Measurements from ENCODE around the gene EPB41L3. TPM values are rescaled to one million over a fixed set of nuclear protein-coding genes. Genes with fewer than 3 reads are reported as not detected.

Gene EPB41L3
- total RNA-seq, 1 experiment from 2014 or later = 16.1 TPM

DNA sequence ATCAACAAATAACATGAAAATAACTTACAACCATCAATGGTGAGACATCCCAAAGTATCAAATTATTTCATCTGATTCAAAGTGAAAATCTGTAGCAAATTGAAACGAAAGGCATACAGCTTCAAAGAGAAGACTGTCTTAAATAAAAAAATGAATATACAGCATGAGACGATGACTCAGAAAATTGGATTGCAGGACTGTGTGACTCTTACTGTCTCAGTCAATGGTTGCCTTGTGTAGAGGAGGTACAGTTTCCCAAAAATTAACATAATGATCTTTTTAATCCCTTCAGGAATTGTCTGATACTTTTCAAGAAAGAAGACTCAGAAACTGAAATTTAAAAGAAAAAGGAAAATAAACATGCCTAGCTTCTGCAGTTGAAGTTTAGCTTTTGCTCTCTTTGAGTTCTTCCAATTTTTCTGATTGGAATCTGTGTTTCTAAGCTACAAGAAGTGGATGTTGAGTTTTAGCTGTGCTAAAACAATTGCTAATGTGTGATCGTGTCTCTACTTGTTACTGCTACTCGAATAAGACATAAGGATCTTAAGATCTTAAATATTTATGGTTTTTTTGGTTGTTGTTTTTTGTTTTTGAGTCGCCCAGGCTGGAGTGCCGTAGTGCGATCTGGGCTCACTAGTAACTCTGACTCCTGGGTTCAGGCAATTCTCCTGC, 41.1 kb upstream of the EPB41L3 start:
- Histone ChIP-seq H2BK12ac (ENCODE audit: insufficient read length, low read depth, low read length) (no peak overlapping the region), H3K4ac (ENCODE audit: low read depth, low read length) (no peak overlapping the region), H2BK15ac (ENCODE audit: low read depth, low read length) (no peak overlapping the region), H3K9ac (ENCODE audit: extremely low read depth, insufficient read length, low read length) (no peak overlapping the region), H3K27ac (ENCODE audit: insufficient read length, low read depth, low read length) (no peak overlapping the region), H3K23me2 (ENCODE audit: insufficient read length, low read depth, low read length, poor library complexity, severe bottlenecking) (no peaks in the 10 kb centered on the region), H3K9me3 (ENCODE audit: control insufficient read depth, low read depth, low read length) (no peaks in the 10 kb centered on the region), H2BK120ac (ENCODE audit: low read depth, low read length, poor library complexity, severe bottlenecking) (no peak overlapping the region), H3K4me1 (ENCODE audit: insufficient read depth, low read length) (peaks cover 5% of the 10 kb centered on the region; the same call in 1 of the 2 replicates), H3K79me2 (ENCODE audit: insufficient read depth, low read length) (no peaks in the 10 kb centered on the region), H3K18ac (ENCODE audit: insufficient read length, low read depth, low read length) (no peak overlapping the region), H3K14ac (ENCODE audit: insufficient read depth, low read length) (no peak overlapping the region), H2AFZ (ENCODE audit: low read length) (no peak overlapping the region), H3K23ac (ENCODE audit: insufficient read length, low read depth, low read length) (no peak overlapping the region), H3T11ph (ENCODE audit: low read length) (no peak overlapping the region), H4K20me1 (ENCODE audit: control insufficient read depth, insufficient read depth, insufficient read length) (no peaks in the 10 kb centered on the region), H4K91ac (ENCODE audit: insufficient read length, low read depth, low read length) (no peak overlapping the region), H4K8ac (replicated peaks; ENCODE audit: insufficient read length, low read depth, low read length) (no peak overlapping the region), H3K56ac (ENCODE audit: insufficient read length, low read depth, low read length) (no peak overlapping the region), H2AK5ac (ENCODE audit: insufficient read length, low read length) (no peak overlapping the region), H2BK5ac (ENCODE audit: insufficient read length, low read length) (no peak overlapping the region), H3K4me2 (ENCODE audit: insufficient read depth, insufficient read length, low read length) (no peak overlapping the region), H4K5ac (ENCODE audit: insufficient read length, low read depth, low read length) (no peak overlapping the region), H3K27me3 (ENCODE audit: insufficient read depth, low read length) (no peaks in the 10 kb centered on the region), H2BK20ac (ENCODE audit: low read depth, low read length, poor library complexity, severe bottlenecking) (no peak overlapping the region), H3K79me1 (ENCODE audit: insufficient read depth, low read depth, low read length, poor library complexity, severe bottlenecking) (no peaks in the 10 kb centered on the region)
- DNase-seq = no peak
- H3K36me3 Mint-ChIP-seq (ENCODE audit: insufficient read depth in 1 of 3, low read depth in 3 of 3) = no peaks in the 10 kb centered on the region
- no peak overlapping the region for H3K4me3 Mint-ChIP-seq
- peak overlapping the region in 2 of 3 experiments; percentile 16 to 92; a peak in 1 of 7 replicates for H3K27ac Mint-ChIP-seq
- H3K27me3 Mint-ChIP-seq (ENCODE audit: low read depth) = no peaks in the 10 kb centered on the region
- peaks cover 34 to 37% of the 10 kb centered on the region in 2 experiments for H3K4me1 Mint-ChIP-seq
- WGBS (ENCODE audit: extremely low coverage, insufficient read length, low lambda C conversion rate) = no CpG with 5 or more reads among the region's 7 CpGs
- no peaks in the 10 kb centered on the region for H3K9me3 Mint-ChIP-seq
- TF ChIP-seq, protein P1, sequence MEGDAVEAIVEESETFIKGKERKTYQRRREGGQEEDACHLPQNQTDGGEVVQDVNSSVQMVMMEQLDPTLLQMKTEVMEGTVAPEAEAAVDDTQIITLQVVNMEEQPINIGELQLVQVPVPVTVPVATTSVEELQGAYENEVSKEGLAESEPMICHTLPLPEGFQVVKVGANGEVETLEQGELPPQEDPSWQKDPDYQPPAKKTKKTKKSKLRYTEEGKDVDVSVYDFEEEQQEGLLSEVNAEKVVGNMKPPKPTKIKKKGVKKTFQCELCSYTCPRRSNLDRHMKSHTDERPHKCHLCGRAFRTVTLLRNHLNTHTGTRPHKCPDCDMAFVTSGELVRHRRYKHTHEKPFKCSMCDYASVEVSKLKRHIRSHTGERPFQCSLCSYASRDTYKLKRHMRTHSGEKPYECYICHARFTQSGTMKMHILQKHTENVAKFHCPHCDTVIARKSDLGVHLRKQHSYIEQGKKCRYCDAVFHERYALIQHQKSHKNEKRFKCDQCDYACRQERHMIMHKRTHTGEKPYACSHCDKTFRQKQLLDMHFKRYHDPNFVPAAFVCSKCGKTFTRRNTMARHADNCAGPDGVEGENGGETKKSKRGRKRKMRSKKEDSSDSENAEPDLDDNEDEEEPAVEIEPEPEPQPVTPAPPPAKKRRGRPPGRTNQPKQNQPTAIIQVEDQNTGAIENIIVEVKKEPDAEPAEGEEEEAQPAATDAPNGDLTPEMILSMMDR (conservative IDR thresholded peaks at IDR 0.05) = no peak

Data from H9 (cell line).